GM21515 (cell line): ENCODE results near the gene VPS50.

Experiments
- ATAC-seq: cut with Tn5 transposase; IDR thresholded peaks from one replicate; pipeline ENCODE4 v1.9.1; 2021; ENCODE audit not compliant: unreplicated experiment

Gene VPS50

DNA sequence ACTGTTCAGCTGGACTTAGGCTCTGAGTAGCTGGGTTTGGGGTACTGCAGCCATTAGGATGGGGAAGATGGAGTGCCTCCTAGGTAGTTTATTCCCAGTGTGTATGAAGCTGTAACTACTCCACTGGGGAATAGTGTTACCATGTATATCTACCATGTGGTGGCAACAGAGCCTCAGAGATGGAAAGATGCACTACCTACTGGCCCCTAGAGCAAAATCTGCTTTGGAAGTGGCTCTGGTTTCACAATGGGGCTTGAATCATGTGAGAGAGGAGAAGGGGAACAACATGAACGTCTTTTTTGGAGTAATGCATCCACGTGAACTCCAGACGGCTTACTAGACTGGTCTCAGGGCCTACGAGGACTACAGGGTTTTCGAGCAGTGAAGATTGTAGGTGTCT is 175.1 kb downstream of the VPS50 start:
- no peak for ATAC-seq

DNA sequence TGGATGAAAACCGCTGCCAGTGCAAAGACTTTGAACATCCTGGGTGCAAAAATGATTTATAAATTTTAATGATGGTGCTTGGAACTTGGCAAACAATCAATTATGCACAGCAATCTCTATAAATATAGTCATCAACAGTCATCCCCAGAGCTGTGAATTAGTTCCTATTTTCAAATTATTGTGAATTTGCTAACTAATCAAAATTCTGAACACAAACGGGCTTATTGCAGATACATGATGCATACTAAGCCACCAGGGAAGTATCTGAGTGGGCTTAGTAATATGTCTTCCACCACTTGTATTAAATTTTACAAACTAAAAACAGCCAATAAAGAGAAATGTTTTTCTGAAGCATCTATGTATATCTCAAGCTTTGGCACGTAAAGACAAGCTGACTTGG is 177.2 kb downstream of the VPS50 start:
- no peak for ATAC-seq
